Upper lobe of left lung (tissue), 4 donors: Measurements from ENCODE around the gene CDC42.

Experiments used
- POLR2A ChIP-seq, 4 donors: fragments of 450-650 bp; IDR thresholded peaks; one replicate each; pipeline ENCODE4 v1.5.1; 2016 to 2017; ENCODE audit warnings: antibody characterized with exemption in 4 of 4, mild to moderate bottlenecking in 2 of 4
- POLR2AphosphoS5 ChIP-seq, 2 donors: sonication (generic); formaldehyde crosslinking; IDR thresholded peaks; one replicate each; pipeline ENCODE4 v1.5.1; 2017; ENCODE audit warnings: antibody characterized with exemption in 2 of 2
- TF ChIP-seq, protein P1 (sequence below), 6 experiments: fragments of 450-650 bp in 4 of 6; fragments of 200-600 bp in 2 of 6; sonication (generic) in 2 of 6; IDR thresholded peaks; one replicate each; pipeline ENCODE4 v1.5.1; 2016 to 2019; ENCODE audit warnings: antibody characterized with exemption in 6 of 6

DNA sequence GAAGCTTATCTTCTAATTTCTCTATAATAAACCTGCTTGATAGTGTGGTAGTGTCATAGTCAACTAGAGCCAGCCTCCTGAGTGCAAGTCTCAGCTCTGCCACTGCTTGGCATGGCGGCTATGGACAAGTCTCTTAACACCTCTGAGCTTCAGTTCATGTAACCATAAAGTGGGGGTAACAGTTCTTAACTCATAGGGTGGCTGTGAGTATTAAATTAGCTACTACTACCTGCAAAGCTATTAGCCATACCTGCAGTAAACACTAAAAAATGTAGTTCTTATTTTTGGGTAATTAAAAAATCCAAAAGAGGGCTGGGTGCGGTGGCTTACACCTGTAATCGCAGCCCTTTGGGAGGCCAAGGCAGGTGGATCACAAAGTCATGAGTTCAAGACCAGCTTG, 2.2 kb upstream of the CDC42 start:
- no peak for TF ChIP-seq POLR2A (IDR thresholded peaks at IDR 0.05)
- TF ChIP-seq, protein P1, sequence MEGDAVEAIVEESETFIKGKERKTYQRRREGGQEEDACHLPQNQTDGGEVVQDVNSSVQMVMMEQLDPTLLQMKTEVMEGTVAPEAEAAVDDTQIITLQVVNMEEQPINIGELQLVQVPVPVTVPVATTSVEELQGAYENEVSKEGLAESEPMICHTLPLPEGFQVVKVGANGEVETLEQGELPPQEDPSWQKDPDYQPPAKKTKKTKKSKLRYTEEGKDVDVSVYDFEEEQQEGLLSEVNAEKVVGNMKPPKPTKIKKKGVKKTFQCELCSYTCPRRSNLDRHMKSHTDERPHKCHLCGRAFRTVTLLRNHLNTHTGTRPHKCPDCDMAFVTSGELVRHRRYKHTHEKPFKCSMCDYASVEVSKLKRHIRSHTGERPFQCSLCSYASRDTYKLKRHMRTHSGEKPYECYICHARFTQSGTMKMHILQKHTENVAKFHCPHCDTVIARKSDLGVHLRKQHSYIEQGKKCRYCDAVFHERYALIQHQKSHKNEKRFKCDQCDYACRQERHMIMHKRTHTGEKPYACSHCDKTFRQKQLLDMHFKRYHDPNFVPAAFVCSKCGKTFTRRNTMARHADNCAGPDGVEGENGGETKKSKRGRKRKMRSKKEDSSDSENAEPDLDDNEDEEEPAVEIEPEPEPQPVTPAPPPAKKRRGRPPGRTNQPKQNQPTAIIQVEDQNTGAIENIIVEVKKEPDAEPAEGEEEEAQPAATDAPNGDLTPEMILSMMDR (IDR thresholded peaks at IDR 0.05), result no peak
- no peak for TF ChIP-seq POLR2AphosphoS5 (IDR thresholded peaks at IDR 0.05)
